DMS 273 treated with DMSO at 0.1 percent for 48 hours (cell line): Measurements from ENCODE around the gene KHSRP.
"Not testable (repeated sequence)": the region's sequence is repeated elsewhere in the genome, so short reads cannot be mapped to it uniquely, and the experiment has no call there.

Experiments
- DNase-seq: peaks from one replicate; lab custom pipeline; 2025; lab: John Stamatoyannopoulos, UW

KHSRP gene

DNA sequence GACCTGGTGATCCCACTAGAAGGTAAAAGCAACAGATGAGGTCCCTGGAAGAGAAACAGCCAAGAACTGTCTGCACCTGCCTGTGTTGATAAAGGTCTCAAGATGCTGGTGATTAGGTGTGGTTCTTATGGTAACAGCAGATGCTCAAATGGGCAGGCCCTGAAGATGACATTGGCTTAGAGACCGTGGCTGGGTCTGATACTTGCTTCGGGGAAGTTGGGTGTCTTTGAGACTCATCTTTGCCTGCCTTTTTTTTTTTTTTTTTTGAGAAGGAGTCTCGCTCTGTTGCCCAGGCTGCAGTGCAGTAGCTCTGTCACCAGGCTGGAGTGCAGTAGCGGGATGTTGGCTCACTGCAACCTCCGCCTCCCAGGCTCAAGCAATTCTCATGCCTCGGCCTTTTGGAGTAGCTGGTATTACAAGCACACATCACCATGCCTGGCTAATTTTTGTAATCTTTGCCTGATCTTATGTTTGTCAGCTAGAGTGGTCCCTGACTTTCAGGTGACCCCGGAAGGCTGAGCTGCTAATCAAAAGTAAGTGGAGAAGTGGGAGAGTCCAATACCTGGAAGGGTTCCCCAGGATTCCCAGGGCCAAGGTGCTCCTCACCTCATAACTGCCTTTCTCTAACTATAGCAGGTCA is 27.1 kb upstream of the KHSRP start:
- no peak for DNase-seq

DNA sequence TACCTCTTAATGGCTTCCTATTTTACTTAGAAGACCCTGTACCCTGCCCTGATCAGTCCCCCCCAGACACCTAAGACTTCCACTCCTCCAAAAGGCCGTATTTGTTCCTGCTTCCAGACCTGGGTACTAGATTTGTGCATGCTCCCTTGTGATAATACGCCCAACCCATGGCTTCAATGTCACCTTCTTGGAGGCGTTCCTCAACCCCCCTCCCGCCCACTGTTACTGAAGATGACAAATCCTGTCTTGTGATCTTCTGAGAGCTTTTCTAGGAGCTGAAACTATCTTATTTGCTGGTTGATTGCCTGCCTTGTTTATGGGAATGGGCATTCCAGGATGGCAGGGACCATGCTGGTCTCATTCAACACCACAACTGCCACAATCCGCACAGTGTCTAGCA is 25.6 kb upstream of the KHSRP start:
- DNase-seq: no peak

DNA sequence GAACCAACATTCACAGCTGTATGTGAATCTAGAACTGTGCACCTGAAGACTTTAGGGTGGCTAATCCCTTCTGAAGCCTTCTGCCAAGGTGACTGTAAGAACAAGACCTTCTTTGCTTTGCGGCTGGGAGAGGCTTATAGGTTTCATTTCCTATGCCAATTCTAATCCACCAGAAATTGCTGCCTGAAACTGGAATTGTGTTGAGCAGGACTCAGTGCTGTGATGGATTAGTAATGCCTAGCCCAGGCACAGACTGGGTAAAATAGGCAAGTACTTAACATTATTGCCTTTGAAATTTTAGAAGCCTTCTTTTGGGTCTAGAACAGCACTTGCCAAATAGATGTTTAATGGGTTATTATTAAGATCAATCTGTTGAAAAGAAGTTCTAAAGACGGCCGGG is 23.4 kb upstream of the KHSRP start:
- DNase-seq: no peak

DNA sequence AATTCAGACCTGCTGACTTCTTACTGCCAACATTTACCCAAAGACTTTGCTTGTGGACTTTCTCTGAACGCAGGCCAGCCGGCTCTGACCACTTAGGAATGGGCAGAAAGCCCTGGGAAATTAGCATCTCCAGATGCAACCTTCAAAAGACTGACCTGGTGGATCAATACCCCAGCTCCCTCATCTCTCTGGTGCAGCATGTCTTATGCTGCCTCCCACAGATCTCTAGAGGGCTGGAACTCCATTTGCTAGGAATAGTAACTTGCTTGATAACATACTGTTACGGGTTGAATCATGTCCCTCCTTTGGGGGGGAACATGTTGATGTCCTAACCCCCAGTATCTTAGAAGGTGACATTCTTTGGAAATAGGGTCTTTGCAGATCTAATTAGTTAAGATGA is 21.8 kb upstream of the KHSRP start:
- DNase-seq: no peak

DNA sequence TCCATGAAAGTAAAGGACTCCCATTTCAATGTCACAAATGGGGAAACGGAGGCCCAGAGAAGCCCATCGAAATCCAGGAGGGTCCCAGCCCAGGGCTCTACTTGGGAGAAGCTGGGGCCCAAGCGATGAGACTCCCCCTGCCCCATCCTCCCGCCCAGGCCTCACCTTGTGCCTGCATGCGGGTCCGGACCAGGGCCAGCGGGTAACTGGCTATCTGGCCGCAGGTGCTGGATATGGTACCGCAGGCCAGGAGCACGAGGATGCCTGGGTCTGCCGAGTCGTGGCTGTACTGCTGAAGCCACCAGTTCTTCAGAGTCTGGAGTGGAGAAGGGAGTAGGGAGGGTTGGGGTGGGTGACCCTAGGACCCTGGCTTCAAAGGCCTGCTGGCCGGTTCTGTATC is 19.4 kb upstream of the KHSRP start:
- DNase-seq: no peak

DNA sequence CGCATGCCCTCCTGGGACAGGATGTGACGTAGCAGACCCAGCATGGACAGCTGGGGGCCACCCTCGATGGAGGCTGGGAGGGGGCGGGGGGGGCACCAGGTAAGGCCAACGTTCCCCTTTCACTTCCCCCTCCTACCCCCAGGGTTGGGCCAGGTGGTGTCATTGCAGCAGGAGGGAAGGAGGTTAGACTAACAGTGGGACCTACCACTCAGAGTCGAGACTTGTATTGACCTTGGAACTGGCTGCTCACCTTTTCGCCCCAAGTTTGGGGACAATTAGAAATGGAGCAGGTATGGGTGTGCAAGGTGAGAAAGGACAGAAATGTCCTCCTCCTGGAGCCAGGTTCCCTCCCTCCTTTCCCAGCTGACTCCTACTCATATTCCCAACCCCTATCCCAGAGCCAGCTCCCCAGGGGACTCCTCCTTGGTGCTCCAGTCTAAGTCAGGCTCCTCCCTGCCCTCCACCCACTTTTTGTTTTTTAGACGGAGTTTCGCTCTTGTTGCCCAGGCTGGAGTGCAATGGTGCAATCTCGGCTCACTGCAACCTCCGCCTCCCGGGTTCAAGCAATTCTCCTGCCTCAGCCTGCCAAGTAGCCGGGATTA is 17.6 kb upstream of the KHSRP start:
- DNase-seq: no peak

DNA sequence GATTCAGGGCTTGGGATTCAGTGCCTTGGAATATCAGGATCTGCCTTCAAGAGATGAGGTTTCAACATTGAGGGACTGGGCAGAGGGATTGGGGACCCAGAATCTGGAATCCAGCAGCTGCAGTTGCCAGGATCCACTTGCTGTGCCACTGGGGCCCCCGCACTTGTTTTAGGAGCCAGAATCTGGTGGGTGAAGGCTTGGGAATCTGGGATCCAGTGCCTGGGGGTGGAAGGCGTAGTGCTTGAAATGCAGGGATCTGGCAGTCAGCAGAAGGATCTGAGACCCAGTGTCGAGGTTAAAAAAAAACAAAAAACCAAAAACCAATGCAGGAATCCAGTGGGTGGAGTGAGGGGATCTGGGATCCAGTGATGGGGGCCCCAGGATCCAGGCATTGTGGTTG is 16.3 kb upstream of the KHSRP start:
- no peak for DNase-seq

DNA sequence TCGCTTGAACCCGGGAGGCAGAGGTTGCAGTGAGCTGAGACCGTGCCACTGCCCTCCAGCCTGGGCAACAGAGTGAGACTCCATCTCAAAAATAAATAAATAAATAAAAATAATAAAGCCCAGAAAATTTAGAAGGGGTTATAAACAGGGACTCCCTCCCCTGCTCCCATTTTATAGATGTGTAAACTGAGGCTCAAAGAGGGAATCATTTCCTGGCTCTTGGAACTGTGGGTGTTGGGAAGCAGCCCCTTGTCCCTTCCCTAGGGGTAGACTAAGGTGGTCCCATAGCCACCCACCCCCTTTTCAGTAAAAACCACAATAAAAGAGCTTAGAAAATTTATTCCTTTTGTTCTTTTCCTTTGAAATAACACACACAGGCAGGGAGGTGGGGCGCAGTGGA is 15.1 kb upstream of the KHSRP start:
- no peak for DNase-seq

DNA sequence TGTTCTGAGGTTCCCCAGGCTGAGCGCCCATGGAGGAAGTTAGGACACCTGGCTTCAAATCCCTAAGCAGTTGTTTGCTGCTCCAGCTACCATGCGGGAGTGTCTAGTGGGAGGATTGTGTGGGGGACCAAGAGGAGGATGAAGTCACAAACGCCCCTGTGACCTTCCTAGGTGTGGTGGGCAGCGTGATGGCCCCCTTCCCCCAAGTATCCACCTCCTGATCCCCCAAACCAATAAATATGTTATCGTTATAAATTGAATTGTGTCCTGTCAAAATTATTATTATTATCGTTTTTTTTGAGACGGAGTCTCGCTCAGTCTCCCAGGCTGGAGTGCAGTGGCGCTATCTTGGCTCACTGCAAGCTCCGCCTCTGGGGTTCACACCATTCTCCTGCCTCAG is 9.1 kb upstream of the KHSRP start, which contains the start of gene SLC25A41:
Gene SLC25A41 (minus strand): TSS at position 101 of the 400 bp plus-strand sequence. CDS start 70 bp downstream, at position 31.
- no peak for DNase-seq

DNA sequence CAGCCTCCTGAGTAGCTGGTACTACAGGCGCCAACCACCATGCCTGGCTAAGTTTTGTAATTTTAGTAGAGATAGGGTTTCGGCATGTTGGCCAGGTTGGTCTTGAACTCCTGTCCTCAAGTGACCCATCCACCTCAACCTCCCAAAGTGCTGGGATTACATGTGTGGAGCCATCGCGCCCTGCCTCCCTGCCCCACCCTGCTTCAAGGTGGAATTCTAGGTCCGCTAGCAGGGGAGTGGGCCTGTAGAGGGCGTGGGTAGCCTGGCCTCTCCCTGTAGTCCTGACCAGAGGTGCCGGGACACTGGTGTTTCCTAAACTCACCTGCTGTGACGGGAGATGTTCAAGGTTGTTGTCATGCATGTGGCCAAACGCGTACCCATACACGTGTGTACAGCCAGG is 8.6 kb upstream of the KHSRP start:
- no peak for DNase-seq

DNA sequence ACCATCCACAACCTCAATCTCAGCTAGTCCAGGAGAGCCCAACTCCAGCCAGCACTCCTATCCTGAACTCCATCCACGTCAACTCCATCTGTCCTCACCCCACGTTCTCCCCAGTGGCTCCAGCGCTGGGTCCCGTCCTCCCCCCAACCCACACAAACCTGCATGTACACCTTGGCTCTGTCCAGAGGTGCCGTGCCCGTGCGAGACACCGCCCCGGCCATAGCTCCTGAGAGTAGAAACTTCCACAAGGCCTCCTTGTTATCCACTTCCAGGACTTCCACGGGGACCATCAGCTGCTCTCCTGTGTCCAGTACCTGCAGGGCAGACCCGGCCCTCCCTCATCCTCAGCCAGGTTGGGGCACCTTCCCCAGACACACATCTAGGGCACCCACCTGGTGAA is 7.3 kb upstream of the KHSRP start:
- DNase-seq: no peak

DNA sequence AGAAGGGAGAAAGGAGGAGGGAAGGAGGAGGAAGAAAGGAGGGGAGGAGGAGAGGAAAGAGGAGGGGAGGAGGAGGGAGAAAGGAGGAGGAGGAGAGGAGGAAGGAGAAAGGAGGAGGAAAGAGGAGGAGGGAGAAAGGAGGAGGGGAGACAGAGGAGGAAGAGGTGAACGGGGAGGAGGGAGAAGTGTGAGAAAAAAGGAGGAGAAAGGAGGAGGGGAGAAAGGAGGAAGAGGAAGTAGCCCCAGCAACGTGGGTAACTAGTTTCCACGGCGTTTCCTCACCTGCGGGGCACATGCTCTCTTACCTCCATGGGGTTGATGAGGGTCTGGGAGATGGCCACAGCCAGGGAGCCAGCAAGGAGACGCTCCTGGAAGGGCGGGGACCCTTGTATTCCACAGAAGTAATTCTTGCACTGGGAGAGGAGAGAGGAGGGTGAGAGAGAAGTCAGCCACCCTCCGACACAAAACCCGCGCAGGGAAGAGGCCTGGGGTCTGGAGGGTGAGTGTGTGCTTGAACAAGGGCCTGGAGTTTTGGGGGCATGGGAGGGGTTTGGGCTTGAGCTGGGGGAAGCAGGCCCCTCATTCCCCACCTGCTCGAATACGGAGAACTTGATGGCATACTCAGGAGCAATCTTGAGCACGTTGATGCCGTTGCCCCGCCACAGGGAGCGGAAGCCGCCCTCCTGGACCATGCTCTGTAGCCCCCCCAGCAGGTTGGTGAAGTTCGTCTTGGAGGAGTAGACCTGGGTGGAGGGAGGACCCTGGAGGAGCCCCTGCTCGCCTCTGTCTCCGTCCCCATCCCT is 5.0 kb upstream of the KHSRP start:
- no peak for DNase-seq

DNA sequence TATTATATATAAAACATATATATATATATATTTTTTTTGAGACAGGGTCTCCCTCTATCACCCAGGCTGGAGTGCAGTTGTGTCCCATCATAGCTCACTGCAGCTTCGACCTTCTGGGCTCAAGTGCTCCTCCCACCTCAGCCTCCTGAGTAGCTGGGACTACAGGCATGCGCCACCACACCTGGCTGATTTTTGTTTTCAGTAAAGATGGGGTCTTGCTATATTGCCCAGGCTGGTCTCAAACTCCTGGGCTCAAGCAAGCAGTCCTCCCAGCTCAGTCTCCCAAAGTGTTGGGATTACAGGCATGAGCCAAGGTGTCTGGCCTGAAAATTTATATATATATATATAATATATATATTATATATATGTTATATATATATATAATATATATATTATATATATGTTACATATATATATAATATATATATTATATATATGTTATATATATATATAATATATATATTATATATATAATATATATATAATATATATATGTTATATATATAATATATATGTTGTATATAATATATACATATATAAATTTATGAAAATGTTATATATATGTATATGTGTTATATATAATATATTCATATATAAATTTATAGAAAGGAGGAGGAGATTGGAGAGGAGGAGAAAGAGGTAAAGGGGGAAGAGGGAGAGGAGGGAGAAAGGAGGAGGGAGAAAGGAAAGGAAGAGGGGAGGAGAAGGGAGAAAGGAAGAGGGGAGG is 4.2 kb upstream of the KHSRP start:
- not testable (repeated sequence) for DNase-seq

DNA sequence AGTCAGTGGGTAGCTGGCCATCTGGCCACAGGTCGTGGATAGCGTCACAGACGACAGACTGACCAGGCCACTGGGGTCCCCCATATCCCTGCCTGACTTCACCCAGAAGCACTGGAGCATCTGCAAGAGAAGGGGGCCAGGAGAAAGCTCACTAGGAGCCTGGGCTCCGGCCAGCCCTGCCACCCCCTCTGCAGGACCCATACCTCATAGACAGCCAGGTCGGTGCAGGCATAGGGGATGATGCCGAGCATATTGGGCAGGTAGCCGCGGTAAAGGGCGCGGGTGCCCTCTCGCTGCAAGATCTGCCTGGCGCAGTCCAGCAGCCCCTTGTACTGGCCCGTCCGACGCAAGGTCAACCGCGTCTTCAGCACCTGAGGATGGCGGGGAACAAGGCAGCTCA is 2.5 kb upstream of the KHSRP start:
- no peak for DNase-seq

DNA sequence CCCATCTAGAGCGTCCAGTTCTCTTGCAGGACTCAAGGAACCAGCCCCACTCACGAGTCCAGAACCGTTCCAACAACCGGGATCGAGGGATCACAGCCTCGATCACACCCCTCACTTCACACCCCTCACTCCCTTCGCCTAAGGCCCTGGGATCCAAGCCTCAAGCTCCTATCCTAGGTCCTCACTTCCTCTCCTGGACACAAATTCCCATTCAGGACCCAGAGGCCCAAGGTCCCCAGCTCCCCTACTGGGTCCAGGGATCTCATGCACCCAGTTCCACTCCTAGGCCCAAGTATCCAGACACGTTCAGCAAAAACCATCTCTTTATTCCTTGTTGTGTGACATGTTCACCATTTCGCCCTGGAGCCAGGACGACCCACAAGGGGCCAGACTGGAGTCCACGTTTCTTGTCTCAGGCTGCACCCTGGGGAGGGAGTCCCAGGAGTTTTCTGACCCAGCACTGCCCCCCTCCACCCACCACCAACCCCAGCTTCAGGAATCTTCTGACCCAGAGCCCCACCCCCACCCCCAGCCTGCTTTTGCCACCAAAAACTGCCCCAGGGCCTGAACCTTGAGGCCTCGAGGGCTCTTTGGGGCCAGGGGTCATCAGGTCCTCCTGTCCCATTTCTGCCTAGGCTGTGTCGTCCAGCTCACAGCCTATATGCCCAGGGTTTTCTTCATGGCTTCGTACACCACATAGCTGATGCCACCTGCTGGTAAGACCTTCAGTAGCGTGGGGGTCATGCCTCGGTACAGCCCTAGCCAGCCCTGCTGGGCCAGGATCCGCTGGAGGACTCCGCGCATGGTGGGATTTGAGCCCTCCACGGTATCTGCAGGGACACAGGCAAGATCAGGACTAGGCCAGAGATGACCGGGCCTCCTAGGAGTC is 1.4 kb upstream of the KHSRP start:
- DNase-seq: no peak

DNA sequence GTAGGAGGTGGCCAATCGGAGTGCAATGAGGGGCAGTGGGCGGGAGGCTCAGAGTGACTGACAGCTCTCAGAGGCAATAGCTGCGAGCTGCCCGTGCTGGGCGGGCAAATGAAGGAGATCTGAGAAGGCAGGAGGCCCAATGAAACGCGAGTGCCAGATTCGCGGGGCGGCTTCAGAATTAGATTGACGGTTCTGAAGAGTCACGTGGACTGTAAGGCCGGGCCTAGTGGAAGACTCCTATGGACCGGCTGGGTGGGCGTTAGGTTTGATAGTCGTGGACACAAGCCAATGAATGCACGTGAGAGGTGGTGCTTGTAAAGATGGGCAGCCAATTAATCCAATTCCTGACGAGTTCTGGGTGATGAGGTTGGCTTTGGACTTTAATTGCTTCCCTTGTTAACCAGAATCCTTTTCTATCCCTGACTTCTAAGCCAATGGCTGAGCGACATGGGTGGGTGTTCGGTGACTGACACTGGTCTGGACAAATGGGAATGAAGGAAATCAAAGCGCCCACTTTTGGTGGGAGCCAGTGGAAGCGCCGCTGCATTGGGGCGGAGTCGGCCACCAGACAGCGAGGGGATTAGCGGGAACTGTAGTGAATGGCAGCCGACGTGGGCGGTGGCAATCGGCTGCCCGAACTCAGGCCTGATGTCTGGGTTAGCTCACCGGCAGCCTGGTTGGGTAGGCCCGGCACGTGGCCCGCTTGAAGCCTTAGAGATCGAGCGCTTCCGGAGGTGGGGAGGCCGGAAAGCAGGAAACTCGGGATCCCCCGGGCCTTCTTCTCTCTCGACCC is 524 bp upstream of the KHSRP start:
- peak; percentile 100 for DNase-seq

DNA sequence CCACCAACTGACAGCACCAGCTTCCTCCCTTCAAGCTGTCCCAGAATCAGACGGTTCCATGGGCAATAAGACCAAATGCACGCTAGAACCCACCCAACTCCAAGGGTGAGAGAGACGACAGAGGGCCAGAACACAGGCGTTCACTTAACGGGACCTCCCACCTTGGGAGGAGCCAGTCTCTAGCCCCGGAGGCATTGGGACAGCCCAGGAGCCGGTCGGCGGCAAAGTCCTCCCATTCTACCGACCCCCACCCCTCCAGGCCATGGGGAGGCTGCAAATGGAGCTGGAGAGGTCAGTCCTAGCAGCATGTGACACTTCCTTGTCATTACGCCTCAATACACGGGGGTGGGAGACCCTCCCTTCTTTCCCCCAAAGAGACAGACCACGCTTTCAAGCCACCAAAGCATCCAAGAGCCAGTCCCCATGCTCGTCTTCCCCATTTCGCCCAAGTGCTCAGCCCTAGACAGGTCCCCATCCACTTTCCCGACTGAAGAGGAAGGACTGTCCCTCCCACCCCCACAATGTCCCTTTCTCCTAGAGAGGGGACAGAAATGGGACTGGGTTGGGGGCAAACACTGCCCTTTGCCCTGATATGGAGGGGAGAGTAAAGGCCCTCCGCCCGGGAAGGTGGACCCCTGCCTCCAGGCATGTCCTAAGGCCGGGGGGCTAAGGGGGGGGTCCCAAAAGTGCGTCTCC is 964 bp downstream of the KHSRP start:
- no peak for DNase-seq

DNA sequence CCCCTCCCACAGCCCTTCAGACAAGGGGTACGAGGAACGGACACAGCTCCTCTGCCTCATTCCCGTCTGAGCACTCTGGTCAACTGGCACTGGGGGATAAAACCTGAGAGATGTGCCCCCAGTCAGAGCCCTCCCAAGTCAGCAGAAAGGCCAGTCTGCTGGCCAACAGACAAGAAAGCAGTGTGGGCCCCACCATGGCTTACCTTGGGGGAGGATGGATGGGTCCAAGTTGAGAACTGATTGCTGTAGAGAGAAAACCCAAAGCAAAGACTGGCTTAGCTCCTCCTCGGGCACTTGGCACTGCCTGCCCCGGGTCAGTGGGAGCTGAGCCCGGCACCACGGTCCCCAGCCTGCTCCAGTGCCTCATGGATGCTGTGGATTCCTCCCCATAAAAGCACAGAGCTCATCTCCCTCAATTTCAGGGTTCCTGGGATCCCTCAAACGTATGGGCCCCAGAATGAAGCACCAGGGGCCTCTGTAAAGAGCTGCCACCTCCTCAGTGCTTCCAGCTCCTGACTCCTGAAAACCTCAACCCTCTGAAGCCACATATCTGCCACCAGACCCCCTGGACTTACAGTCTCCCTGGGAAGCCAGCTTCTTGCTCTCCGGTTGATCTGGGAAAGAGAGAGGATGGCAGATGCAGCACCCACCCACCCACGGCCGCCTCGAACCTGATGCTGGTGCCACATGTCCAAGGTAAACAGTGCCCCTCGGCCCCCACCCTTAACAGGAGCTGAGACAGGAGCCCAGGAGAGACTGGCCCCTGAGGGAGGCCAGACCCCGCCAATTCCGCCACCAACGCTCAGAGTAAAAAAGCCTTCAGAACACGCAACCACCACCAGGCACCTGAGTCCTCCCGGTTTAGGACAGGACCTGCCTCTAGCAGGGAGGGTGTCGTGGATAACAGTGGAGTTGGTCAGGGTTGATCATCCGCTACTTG is 3.3 kb downstream of the KHSRP start:
- DNase-seq: no peak

DNA sequence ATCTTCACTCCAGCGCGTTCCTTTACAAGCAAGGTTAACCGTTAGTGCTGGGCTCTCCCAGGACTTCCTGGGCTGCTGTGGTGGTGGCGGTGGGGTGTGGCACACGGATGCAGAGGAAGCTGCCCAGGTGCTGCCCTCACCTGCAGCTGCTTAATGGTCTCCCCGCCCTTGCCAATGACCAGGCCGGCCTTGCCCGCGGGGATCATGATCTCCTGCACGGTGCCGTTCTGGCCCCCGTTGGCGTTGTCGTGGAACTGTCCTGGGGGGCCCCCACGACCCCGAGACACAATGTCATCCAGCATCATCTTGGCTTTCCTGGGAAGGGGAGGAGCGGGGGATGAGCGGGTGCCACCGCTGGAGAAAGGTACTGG is 6.1 kb downstream of the KHSRP start:
- no peak for DNase-seq
